ENCODE measurements around the gene CDKN1C.
A peak's percentile ranks its signal among the peaks of the same experiment; 100 is the strongest.

CDKN1C gene

DNA sequence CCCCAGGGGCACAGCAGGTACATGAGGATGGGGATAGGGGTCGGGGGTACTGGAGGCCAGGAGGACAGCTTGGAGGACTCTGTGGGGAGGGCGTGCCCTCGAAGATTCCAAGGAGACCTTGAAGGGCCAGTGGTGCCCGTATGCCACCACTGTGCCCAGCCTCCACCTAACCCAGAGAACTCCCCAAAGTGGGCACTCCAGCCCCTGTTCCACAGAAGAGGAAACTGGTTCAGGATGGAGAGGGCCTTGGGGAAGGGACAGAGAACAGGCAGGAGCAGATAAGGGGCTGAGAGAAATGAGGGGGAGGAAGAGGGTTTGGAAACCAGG, 45.8 kb upstream of the CDKN1C start:
- no peak for ATAC-seq
- TF ChIP-seq TCF4 (CRISPR knock-in tag; IDR thresholded peaks at IDR 0.05; ENCODE audit: borderline replicate concordance) (no peak), BACH2 (CRISPR knock-in tag; IDR thresholded peaks at IDR 0.05; ENCODE audit: borderline replicate concordance) (no peak), CREB5 (CRISPR knock-in tag; IDR thresholded peaks at IDR 0.05; ENCODE audit: low read depth) (no peak), ARNTL (CRISPR knock-in tag; IDR thresholded peaks at IDR 0.05; ENCODE audit: borderline replicate concordance, low read depth) (no peak), POU6F1 (CRISPR knock-in tag; IDR thresholded peaks at IDR 0.05; ENCODE audit: borderline replicate concordance, low read depth) (no peak), SNAI2 (CRISPR knock-in tag; IDR thresholded peaks at IDR 0.05) (no peak), ZNF70 (CRISPR knock-in tag; IDR thresholded peaks at IDR 0.05) (no peak), ZFP3 (CRISPR knock-in tag; IDR thresholded peaks at IDR 0.05) (no peak), ZFP30 (CRISPR knock-in tag; IDR thresholded peaks at IDR 0.05) (no peak), ZNF8 (CRISPR knock-in tag; IDR thresholded peaks at IDR 0.05) (no peak), ISL1 (CRISPR knock-in tag; IDR thresholded peaks at IDR 0.05) (no peak), GLIS3 (CRISPR knock-in tag; IDR thresholded peaks at IDR 0.05) (no peak)
- TF ChIP-seq, protein P1, sequence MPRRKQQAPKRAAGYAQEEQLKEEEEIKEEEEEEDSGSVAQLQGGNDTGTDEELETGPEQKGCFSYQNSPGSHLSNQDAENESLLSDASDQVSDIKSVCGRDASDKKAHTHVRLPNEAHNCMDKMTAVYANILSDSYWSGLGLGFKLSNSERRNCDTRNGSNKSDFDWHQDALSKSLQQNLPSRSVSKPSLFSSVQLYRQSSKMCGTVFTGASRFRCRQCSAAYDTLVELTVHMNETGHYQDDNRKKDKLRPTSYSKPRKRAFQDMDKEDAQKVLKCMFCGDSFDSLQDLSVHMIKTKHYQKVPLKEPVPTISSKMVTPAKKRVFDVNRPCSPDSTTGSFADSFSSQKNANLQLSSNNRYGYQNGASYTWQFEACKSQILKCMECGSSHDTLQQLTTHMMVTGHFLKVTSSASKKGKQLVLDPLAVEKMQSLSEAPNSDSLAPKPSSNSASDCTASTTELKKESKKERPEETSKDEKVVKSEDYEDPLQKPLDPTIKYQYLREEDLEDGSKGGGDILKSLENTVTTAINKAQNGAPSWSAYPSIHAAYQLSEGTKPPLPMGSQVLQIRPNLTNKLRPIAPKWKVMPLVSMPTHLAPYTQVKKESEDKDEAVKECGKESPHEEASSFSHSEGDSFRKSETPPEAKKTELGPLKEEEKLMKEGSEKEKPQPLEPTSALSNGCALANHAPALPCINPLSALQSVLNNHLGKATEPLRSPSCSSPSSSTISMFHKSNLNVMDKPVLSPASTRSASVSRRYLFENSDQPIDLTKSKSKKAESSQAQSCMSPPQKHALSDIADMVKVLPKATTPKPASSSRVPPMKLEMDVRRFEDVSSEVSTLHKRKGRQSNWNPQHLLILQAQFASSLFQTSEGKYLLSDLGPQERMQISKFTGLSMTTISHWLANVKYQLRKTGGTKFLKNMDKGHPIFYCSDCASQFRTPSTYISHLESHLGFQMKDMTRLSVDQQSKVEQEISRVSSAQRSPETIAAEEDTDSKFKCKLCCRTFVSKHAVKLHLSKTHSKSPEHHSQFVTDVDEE (CRISPR knock-in tag; IDR thresholded peaks at IDR 0.05) = no peak
- TF ChIP-seq, protein P2, sequence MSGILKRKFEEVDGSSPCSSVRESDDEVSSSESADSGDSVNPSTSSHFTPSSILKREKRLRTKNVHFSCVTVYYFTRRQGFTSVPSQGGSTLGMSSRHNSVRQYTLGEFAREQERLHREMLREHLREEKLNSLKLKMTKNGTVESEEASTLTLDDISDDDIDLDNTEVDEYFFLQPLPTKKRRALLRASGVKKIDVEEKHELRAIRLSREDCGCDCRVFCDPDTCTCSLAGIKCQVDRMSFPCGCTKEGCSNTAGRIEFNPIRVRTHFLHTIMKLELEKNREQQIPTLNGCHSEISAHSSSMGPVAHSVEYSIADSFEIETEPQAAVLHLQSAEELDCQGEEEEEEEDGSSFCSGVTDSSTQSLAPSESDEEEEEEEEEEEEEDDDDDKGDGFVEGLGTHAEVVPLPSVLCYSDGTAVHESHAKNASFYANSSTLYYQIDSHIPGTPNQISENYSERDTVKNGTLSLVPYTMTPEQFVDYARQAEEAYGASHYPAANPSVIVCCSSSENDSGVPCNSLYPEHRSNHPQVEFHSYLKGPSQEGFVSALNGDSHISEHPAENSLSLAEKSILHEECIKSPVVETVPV (CRISPR knock-in tag; IDR thresholded peaks at IDR 0.05) = no peak

- ATAC-seq = peak; percentile 54
- TF ChIP-seq TOX (CRISPR knock-in tag; IDR thresholded peaks at IDR 0.05; ENCODE audit: borderline replicate concordance) = no peak
- no peak for TF ChIP-seq GLIS3 (CRISPR knock-in tag; IDR thresholded peaks at IDR 0.05)
- TF ChIP-seq, protein P2 (CRISPR knock-in tag; IDR thresholded peaks at IDR 0.05) = no peak
- no peak for TF ChIP-seq PPARA (CRISPR knock-in tag; IDR thresholded peaks at IDR 0.05; ENCODE audit: borderline replicate concordance)
- no peak for TF ChIP-seq POU6F1 (CRISPR knock-in tag; IDR thresholded peaks at IDR 0.05; ENCODE audit: borderline replicate concordance, low read depth)
- TF ChIP-seq RARB (CRISPR knock-in tag; IDR thresholded peaks at IDR 0.05) = no peak
- TF ChIP-seq, protein P1 (CRISPR knock-in tag; IDR thresholded peaks at IDR 0.05) = no peak
- TF ChIP-seq ESRRG (CRISPR knock-in tag; IDR thresholded peaks at IDR 0.05) = no peak
- TF ChIP-seq ZNF565 (CRISPR knock-in tag; conservative IDR thresholded peaks at IDR 0.05; ENCODE audit: low read depth) = no peak
Measured at GRCh38 chr11:2930704-2931419, 45.3 kb upstream of the CDKN1C start.
